WTC11 (cell line): ENCODE data around the gene PRUNE2.

Experiments used
- ATF2 ChIP-seq: sonication (generic); formaldehyde crosslinking; IDR thresholded peaks from 2 replicates; pipeline ENCODE4 v1.8.1; 2022; ENCODE audit warnings: low read depth, missing genetic modification reagents, borderline replicate concordance
- CREM ChIP-seq: sonication (generic); formaldehyde crosslinking; IDR thresholded peaks from 2 replicates; pipeline ENCODE4 v1.8.1; 2022; ENCODE audit warnings: mild to moderate bottlenecking, missing genetic modification reagents, moderate library complexity
- NR1H2 ChIP-seq: sonication (generic); formaldehyde crosslinking; IDR thresholded peaks from 2 replicates; pipeline ENCODE4 v1.9.0; 2021; ENCODE audit warnings: mild to moderate bottlenecking, moderate library complexity, missing genetic modification reagents
- RELA ChIP-seq: sonication (generic); formaldehyde crosslinking; IDR thresholded peaks from 2 replicates; pipeline ENCODE4 v1.8.1; 2022; ENCODE audit warnings: missing genetic modification reagents, mild to moderate bottlenecking, borderline replicate concordance
- SMAD3 ChIP-seq: sonication (generic); formaldehyde crosslinking; IDR thresholded peaks from 2 replicates; pipeline ENCODE4 v1.8.0; 2022; ENCODE audit warnings: missing genetic modification reagents, mild to moderate bottlenecking, borderline replicate concordance
- TCF7 ChIP-seq: sonication (generic); formaldehyde crosslinking; IDR thresholded peaks from 2 replicates; pipeline ENCODE4 v1.8.0; 2022; ENCODE audit warnings: mild to moderate bottlenecking, low read depth, missing genetic modification reagents, moderate library complexity
- USF1 ChIP-seq: sonication (generic); formaldehyde crosslinking; IDR thresholded peaks from 2 replicates; pipeline ENCODE4 v1.8.0; 2022; ENCODE audit warnings: mild to moderate bottlenecking, missing genetic modification reagents
- TF ChIP-seq, protein P1 (sequence below): fragments of 200-600 bp; IDR thresholded peaks from 2 replicates; pipeline ENCODE4 v1.8.0; 2022; ENCODE audit warnings: antibody characterized with exemption
- TF ChIP-seq, protein P2 (sequence below): sonication (generic); formaldehyde crosslinking; conservative IDR thresholded peaks from 2 replicates; pipeline ENCODE4 v1.8.1; 2023; ENCODE audit warnings: mild to moderate bottlenecking, low read depth, missing genetic modification reagents, moderate library complexity
- TF ChIP-seq, protein P3 (sequence below): sonication (generic); formaldehyde crosslinking; IDR thresholded peaks from 2 replicates; pipeline ENCODE4 v1.8.1; 2022; ENCODE audit warnings: missing genetic modification reagents, borderline replicate concordance

GRCh38 chr9:76729116-76729515 lies 176.8 kb downstream of the PRUNE2 start:
- TF ChIP-seq USF1 (CRISPR knock-in tag): no peak
- TF ChIP-seq, protein P1, sequence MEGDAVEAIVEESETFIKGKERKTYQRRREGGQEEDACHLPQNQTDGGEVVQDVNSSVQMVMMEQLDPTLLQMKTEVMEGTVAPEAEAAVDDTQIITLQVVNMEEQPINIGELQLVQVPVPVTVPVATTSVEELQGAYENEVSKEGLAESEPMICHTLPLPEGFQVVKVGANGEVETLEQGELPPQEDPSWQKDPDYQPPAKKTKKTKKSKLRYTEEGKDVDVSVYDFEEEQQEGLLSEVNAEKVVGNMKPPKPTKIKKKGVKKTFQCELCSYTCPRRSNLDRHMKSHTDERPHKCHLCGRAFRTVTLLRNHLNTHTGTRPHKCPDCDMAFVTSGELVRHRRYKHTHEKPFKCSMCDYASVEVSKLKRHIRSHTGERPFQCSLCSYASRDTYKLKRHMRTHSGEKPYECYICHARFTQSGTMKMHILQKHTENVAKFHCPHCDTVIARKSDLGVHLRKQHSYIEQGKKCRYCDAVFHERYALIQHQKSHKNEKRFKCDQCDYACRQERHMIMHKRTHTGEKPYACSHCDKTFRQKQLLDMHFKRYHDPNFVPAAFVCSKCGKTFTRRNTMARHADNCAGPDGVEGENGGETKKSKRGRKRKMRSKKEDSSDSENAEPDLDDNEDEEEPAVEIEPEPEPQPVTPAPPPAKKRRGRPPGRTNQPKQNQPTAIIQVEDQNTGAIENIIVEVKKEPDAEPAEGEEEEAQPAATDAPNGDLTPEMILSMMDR: no peak
- TF ChIP-seq RELA: no peak
- no peak for TF ChIP-seq NR1H2 (CRISPR knock-in tag)
- TF ChIP-seq CREM (CRISPR knock-in tag): no peak
- no peak for TF ChIP-seq TCF7
- TF ChIP-seq, protein P2, sequence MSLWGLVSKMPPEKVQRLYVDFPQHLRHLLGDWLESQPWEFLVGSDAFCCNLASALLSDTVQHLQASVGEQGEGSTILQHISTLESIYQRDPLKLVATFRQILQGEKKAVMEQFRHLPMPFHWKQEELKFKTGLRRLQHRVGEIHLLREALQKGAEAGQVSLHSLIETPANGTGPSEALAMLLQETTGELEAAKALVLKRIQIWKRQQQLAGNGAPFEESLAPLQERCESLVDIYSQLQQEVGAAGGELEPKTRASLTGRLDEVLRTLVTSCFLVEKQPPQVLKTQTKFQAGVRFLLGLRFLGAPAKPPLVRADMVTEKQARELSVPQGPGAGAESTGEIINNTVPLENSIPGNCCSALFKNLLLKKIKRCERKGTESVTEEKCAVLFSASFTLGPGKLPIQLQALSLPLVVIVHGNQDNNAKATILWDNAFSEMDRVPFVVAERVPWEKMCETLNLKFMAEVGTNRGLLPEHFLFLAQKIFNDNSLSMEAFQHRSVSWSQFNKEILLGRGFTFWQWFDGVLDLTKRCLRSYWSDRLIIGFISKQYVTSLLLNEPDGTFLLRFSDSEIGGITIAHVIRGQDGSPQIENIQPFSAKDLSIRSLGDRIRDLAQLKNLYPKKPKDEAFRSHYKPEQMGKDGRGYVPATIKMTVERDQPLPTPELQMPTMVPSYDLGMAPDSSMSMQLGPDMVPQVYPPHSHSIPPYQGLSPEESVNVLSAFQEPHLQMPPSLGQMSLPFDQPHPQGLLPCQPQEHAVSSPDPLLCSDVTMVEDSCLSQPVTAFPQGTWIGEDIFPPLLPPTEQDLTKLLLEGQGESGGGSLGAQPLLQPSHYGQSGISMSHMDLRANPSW (CRISPR knock-in tag): no peak
- TF ChIP-seq SMAD3: no peak
- TF ChIP-seq ATF2 (CRISPR knock-in tag): no peak
- TF ChIP-seq, protein P3, sequence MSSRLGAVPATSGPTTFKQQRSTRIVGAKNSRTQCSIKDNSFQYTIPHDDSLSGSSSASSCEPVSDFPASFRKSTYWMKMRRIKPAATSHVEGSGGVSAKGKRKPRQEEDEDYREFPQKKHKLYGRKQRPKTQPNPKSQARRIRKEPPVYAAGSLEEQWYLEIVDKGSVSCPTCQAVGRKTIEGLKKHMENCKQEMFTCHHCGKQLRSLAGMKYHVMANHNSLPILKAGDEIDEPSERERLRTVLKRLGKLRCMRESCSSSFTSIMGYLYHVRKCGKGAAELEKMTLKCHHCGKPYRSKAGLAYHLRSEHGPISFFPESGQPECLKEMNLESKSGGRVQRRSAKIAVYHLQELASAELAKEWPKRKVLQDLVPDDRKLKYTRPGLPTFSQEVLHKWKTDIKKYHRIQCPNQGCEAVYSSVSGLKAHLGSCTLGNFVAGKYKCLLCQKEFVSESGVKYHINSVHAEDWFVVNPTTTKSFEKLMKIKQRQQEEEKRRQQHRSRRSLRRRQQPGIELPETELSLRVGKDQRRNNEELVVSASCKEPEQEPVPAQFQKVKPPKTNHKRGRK (CRISPR knock-in tag): no peak
